Neural cell (in vitro differentiated cells): ENCODE measurements around the gene PARG. TPM values are rescaled to one million over a fixed set of nuclear protein-coding genes. Genes with fewer than 3 reads are reported as not detected.

Source experiments
- H2AFZ ChIP-seq: fragments of 200-600, 300-800 bp; sonication (generic), shearing (Covaris generic); 2 replicates; pipeline ENCODE4 v1.6.0; 2014; ENCODE audit warnings: low read depth, mild to moderate bottlenecking, antibody characterized with exemption, low read length, moderate library complexity
- H3F3A ChIP-seq: fragments of 200-600 bp; shearing (Covaris generic); 2 replicates; pipeline ENCODE4 v1.6.1; 2016; ENCODE audit warnings: mild to moderate bottlenecking, moderate library complexity, mixed read lengths, antibody characterized with exemption, low read length; ENCODE audit not compliant: insufficient read depth, poor library complexity, severe bottlenecking
- H3K27ac ChIP-seq: fragments of 200-600, 300-800 bp; sonication (generic), shearing (Covaris generic); 2 replicates; pipeline ENCODE4 v1.5.1; 2014; ENCODE audit warnings: mild to moderate bottlenecking, low read length, moderate library complexity
- H3K27me3 ChIP-seq: fragments of 300-800, 200-600 bp; sonication (generic), shearing (Covaris generic); 2 replicates; pipeline ENCODE4 v1.6.0; 2014; ENCODE audit warnings: mild to moderate bottlenecking, low read depth, low read length, moderate library complexity; ENCODE audit not compliant: insufficient read depth
- H3K36me3 ChIP-seq: fragments of 300-800, 200-600 bp; sonication (generic), shearing (Covaris generic); 2 replicates; pipeline ENCODE4 v1.5.1; 2014; ENCODE audit warnings: mild to moderate bottlenecking, antibody characterized with exemption, low read length, moderate library complexity; ENCODE audit not compliant: insufficient read depth
- H3K4me2 ChIP-seq: fragments of 300-800, 200-600 bp; sonication (generic), shearing (Covaris generic); 2 replicates; pipeline ENCODE4 v1.6.0; 2014; ENCODE audit warnings: mild to moderate bottlenecking, low read length
- H3K4me3 ChIP-seq: fragments of 300-800, 200-600 bp; sonication (generic), shearing (Covaris generic); 2 replicates; pipeline ENCODE4 v1.5.1; 2014; ENCODE audit warnings: mild to moderate bottlenecking, low read length, moderate library complexity
- H3K79me2 ChIP-seq: fragments of 200-600 bp; shearing (Covaris generic); replicated peaks from 2 replicates; pipeline ENCODE4 v1.6.0; 2014; ENCODE audit warnings: mild to moderate bottlenecking, low read length, moderate library complexity; ENCODE audit not compliant: insufficient read depth
- H3K9ac ChIP-seq: fragments of 300-800, 200-600 bp; sonication (generic), shearing (Covaris generic); 2 replicates; pipeline ENCODE4 v1.6.1; 2016; ENCODE audit warnings: mild to moderate bottlenecking, low read length, mixed read lengths
- H3K9me2 ChIP-seq: fragments of 200-600 bp; shearing (Covaris generic); 2 replicates; pipeline ENCODE4 v1.6.1; 2016; ENCODE audit warnings: mild to moderate bottlenecking, low read length, mixed read lengths; ENCODE audit not compliant: insufficient read depth
- H3K9me3 ChIP-seq: fragments of 200-600, 300-800 bp; sonication (generic), shearing (Covaris generic); 2 replicates; pipeline ENCODE4 v1.6.1; 2016; ENCODE audit warnings: mild to moderate bottlenecking, mixed run types, low read length, moderate library complexity, mixed read lengths
- H4K20me1 ChIP-seq: fragments of 200-600 bp; shearing (Covaris generic); 2 replicates; pipeline ENCODE4 v1.6.1; 2016; ENCODE audit warnings: mild to moderate bottlenecking, mixed run types; ENCODE audit not compliant: insufficient read depth
- CTCF ChIP-seq: fragments of 450-650 bp; IDR thresholded peaks from 2 replicates; pipeline ENCODE4 v1.5.1; 2014; ENCODE audit warnings: antibody characterized with exemption, mild to moderate bottlenecking, moderate library complexity; ENCODE audit not compliant: poor library complexity, severe bottlenecking
- EP300 ChIP-seq: fragments of 450-650 bp; conservative IDR thresholded peaks from 2 replicates; pipeline ENCODE4 v1.6.1; 2014; ENCODE audit warnings: antibody characterized with exemption, mild to moderate bottlenecking, moderate library complexity; ENCODE audit not compliant: poor library complexity, severe bottlenecking
- EZH2 ChIP-seq: fragments of 200-600, 300-800 bp; shearing (Covaris generic), sonication (generic); IDR thresholded peaks from 2 replicates; pipeline ENCODE4 v1.6.1; 2014; ENCODE audit warnings: antibody characterized with exemption, low read length, borderline replicate concordance, mild to moderate bottlenecking; ENCODE audit not compliant: insufficient read depth, poor library complexity, severe bottlenecking
- POLR2AphosphoS5 ChIP-seq: IDR thresholded peaks from 2 replicates; pipeline ENCODE4 v1.6.1; 2012
- RAD21 ChIP-seq: fragments of 450-650 bp; conservative IDR thresholded peaks from 2 replicates; pipeline ENCODE4 v1.6.1; 2014; ENCODE audit warnings: antibody characterized with exemption, mild to moderate bottlenecking, moderate library complexity
- SMC3 ChIP-seq: fragments of 450-650 bp; conservative IDR thresholded peaks from 2 replicates; pipeline ENCODE4 v1.6.1; 2014; ENCODE audit warnings: antibody characterized with exemption, mild to moderate bottlenecking, moderate library complexity; ENCODE audit not compliant: poor library complexity
- TAF1 ChIP-seq: IDR thresholded peaks from 2 replicates; pipeline ENCODE4 v1.6.1; 2012; ENCODE audit warnings: low read depth
- polyA plus RNA-seq: library from polyadenylated mRNA; depleted of rRNA; stranded (reverse); fragments of >200 nt; gene quantifications from 2 replicates; pipeline ENCODE4 v1.2.3, GENCODE V29; 2014
- small RNA-seq, 3 experiments: library from RNA; depleted of rRNA; stranded (forward); fragments of <200 nt; gene quantifications; one replicate each; pipeline ENCODE3, GENCODE V24; 2012
- TF ChIP-seq, protein P1 (sequence below): IDR thresholded peaks from 2 replicates; pipeline ENCODE4 v1.6.1; 2012; ENCODE audit warnings: borderline replicate concordance

The PARG gene
- polyA plus RNA-seq, 1 donor from 2014 or later = 36.0 TPM

DNA sequence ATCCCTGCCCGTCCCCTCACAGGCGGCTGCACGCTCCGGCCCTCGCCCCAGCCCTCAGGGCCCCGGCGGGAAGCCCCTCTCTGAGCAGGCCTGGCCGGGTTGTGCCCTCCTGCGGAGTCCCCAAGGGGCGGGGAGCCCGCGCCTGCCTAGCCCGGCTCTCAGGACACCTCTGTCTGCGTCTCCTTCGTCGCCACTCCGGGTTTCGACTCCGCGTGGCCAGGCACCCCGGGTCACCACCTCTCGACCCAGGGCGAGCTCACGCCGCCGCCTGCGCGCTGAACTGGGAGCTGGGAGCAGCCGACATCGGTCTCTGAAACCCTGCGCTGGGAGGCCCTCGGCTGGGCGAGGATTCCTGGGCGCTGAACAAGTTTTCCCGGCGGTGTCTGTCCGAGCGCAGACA, 173.5 kb downstream of the PARG start:
- H3K27ac ChIP-seq = no peak overlapping the region
- peaks cover 42% of the 10 kb centered on the region for H3K27me3 ChIP-seq
- peaks cover 13% of the 10 kb centered on the region for H3K9me3 ChIP-seq
- no peaks in the 10 kb centered on the region for H3K36me3 ChIP-seq
- no peak overlapping the region for H2AFZ ChIP-seq
- TF ChIP-seq TAF1 = no peak
- no peak for TF ChIP-seq SMC3
- no peak for TF ChIP-seq EP300
- TF ChIP-seq, protein P1, sequence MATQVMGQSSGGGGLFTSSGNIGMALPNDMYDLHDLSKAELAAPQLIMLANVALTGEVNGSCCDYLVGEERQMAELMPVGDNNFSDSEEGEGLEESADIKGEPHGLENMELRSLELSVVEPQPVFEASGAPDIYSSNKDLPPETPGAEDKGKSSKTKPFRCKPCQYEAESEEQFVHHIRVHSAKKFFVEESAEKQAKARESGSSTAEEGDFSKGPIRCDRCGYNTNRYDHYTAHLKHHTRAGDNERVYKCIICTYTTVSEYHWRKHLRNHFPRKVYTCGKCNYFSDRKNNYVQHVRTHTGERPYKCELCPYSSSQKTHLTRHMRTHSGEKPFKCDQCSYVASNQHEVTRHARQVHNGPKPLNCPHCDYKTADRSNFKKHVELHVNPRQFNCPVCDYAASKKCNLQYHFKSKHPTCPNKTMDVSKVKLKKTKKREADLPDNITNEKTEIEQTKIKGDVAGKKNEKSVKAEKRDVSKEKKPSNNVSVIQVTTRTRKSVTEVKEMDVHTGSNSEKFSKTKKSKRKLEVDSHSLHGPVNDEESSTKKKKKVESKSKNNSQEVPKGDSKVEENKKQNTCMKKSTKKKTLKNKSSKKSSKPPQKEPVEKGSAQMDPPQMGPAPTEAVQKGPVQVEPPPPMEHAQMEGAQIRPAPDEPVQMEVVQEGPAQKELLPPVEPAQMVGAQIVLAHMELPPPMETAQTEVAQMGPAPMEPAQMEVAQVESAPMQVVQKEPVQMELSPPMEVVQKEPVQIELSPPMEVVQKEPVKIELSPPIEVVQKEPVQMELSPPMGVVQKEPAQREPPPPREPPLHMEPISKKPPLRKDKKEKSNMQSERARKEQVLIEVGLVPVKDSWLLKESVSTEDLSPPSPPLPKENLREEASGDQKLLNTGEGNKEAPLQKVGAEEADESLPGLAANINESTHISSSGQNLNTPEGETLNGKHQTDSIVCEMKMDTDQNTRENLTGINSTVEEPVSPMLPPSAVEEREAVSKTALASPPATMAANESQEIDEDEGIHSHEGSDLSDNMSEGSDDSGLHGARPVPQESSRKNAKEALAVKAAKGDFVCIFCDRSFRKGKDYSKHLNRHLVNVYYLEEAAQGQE = no peak
- no peak for TF ChIP-seq CTCF
- no peak for TF ChIP-seq RAD21
- TF ChIP-seq POLR2AphosphoS5 = no peak
- no peak for TF ChIP-seq EZH2
- H3K79me2 ChIP-seq = no peaks in the 10 kb centered on the region
- no peak overlapping the region for H3K4me2 ChIP-seq
- H3K9ac ChIP-seq = no peak overlapping the region
- H3K4me3 ChIP-seq = peak overlapping the region; percentile 13
- H3K9me2 ChIP-seq = no peaks in the 10 kb centered on the region
- H4K20me1 ChIP-seq = no peaks in the 10 kb centered on the region
- no peaks in the 10 kb centered on the region for H3F3A ChIP-seq

Small RNA genes within 50 kb of the gene (small RNA-seq; reads per million reads assigned to genes)
- gene RNA5SP317 (0 reads per million in 3 experiments), gene SNORA74C-2 (0 reads per million in 3 experiments)

Other genes with a start within 250 kb of the PARG start
- gene OGDHL, start 179.7 kb downstream of the PARG start, polyA plus RNA-seq = 40.7 and 46.7 TPM in 2 replicates
- 11.7 and 12.1 TPM in 2 replicates for gene TIMM23B, start within 50 bp of the PARG start, polyA plus RNA-seq
- gene AGAP6, start 46.4 kb upstream of the PARG start, polyA plus RNA-seq = 23.3 and 25.6 TPM in 2 replicates
- gene WASHC2A, start 125.9 kb upstream of the PARG start, polyA plus RNA-seq = 17.7 and 18.7 TPM in 2 replicates